Measurements from ENCODE around the gene PDE4C.
"Not testable (repeated sequence)": the region's sequence is repeated elsewhere in the genome, so short reads cannot be mapped to it uniquely, and the experiment has no call there.

PDE4C gene

DNA sequence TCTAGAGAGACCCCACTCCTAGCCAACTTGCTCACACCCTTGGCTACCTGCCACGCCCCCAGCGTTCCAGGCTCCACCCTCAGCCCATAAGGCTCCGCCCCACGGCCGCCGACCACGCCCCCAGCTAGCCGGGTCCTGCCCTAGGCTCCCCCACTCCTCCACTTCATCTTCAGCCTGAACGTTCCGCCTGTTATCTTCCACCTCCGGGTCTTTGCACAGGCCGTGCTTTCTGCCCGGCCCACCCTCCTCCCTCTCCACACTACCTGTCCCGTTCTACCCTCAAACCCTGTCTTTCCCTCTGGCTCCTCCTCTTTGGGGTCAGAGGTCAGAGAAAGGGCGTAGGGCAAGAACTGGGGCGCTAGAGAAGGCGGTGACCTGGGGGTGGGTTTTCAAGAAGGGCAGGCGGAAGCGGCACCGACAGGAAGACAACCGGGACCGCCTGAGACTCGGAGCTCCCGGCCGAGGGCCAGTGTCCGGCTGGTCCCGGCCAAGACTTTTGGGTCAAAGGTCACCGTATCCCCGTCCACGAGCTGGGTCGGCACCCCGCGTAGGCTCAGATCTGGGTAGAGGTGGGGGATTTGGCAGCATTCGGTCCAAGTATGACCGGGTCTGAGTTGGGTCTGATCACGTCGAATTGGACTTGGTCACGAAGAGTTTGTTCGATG lies 2.2 kb downstream of the PDE4C start:
- DNase-seq (ENCODE audit: low read depth in 2 of 2) = peak in 1 of 2 donors; percentile 43

DNA sequence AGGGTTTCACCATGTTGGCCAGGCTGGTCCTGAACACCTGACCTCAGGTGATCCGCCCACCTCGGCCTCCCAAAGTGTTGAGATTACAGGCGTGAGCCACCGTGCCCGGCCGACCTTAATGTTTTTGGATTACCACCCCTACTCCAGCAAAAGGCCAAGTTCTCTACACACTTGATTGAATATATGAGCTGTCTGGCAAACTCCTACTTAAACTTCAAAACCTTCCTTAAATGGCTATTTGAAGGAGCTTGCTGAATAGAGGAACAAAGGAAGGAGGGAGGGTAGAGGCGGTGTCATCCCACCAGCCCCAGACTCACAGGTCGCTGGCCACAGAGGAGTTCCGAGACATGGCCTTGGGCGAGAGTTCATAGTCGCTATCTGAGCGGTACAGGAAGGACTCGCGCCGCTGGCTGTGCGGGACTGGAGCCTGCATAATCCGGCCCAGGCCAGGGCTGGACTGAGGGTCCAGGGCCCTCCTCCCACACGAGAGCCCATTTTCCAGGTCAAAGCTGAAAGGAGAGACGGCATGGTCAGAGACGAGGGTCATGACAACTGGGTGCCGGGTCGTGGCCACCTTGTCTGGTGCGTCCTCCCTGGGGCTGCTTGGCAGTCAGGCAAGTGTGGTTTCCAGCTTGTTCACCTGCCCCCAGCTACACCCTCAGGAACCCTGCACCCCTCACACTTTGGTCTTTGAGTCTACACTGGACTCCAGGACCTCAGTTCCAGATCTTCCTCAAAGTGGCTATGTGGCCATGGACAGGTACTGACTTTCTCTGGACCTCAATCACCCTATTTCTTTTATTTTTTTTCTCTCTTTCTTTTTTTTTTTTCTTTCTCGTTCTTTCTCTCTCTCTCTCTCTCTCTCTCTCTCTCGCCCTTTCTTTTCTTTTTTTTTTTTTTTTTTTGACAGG lies 4.2 kb downstream of the PDE4C start:
- no peak for DNase-seq (ENCODE audit: low read depth in 2 of 2)

DNA sequence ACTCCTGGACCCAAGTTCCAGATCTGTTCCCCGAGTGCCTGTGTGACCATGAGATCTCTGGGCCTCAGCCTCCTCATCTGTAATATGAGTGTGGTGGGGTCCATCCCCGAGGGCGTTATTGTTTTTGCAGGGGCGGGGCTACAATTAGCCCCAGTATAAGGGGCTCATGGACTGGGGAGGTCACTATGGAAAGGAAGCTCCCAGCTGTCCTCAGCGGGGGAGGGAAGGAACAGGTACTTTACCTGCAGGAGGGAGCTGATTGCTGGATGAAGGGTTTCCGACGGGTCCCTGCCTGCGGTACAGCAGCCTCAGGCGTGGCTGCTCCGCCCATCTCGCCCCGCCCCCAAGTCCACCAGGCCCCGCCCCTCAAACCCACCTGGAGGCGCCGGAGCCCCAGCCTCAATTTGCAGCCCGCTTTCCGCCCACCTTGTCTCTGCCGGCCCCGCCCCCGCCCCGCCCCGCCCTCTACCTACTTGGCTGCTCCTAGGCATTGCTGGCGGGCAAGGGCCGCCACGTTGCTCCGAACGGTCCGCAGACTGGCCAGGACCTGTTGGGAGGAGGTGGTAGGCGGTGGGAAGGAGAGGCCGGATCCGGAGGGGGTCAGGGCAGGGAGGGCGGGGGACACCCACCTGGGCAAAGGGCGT lies 5.5 kb downstream of the PDE4C start:
- DNase-seq (ENCODE audit: low read depth in 2 of 2) = no peak

DNA sequence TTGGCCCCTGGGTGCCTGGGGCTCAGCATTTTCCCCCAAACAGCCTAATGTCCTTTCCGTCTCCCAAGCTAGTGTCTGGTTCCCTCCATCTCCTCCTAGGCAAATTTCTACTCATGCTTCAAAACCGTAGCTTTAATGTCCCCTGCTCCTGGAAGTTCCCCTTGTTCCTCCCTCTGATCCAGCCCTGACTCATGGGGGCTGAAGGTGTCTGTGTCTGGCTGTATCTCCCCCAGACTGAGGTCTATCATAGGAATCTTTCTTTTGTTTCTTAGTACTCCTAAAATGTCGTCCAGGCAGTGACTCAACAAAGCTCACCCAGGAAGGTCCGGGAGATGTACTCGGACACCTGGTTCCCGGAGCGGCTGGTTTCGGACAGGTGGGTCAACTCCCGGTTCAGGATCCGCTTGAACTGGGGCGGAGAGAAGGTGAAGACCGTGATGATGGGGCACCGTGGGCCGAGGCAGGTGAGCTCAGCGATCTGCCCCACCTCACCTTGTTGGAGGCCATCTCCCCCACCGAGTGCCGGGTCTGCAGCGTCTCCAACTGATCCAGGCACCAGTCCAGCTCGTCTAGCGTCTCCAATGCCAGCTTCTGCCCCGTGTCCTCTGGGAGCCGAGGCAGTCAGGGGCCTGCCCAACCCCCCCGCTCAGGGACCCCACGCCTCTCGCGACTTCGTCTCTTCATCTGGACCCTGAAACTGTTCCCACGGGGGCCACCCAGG lies 6.2 kb downstream of the PDE4C start:
- DNase-seq (ENCODE audit: low read depth in 2 of 2) = no peak

DNA sequence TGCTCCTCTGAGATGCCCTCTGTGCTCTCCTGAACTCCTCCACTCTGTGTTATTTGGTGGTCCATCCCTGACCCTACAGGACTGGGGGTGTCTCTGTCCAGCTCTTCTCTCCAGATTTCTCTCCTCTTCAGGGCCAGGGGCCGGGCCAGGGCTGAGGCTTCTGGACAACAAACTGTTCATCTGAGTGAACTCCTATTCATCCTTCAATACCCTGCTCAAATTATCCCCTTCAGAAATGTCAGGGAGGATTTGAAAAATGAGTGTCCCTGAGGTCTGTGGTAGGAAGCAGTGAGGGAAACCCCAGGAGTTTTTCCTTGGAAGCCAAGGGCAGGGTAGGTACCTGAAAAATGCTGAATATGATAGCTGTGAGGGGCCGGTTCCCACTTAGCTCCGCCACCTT lies 7.6 kb downstream of the PDE4C start:
- DNase-seq (ENCODE audit: low read depth in 2 of 2) = no peak

DNA sequence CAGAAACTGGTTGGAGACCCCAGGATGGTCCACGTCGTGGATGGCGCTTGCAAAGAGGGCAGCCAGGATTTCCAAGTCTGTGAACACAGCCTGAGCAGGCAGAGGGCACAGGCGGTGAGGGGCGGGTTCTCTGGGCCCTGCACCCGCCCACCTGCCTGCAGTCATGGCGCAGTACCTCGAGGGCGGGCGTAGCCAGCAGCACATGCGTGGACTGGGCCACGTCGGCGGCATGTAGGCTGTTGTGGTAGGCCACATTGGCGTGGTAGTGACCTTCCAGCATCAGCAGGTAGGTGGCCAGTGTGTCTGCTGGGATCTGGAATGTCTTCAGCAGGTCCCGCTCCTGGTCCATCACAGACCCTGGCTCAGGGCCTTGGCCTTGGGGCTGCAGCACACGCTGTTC lies 8.1 kb downstream of the PDE4C start:
- no peak for DNase-seq (ENCODE audit: low read depth in 2 of 2)

DNA sequence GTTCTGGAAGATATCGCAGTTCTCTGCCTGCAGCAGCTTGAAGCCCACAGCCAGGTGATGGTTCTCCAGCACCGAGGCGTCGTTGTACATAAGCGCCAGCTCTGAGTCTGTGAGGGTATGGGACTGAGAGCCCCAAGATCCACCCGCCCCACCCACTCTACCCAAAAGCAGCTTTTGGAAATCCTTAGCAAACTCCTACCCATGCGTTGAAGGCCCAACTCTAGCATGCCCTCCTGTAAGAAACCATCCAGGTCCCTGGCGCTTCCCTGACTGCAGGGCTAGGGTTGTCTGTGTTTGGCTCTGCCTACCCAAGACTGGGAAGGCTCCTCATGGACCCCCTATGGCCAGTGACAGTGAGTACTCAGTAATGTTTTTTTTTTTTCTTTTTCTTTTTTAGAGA lies 9.4 kb downstream of the PDE4C start:
- no peak for DNase-seq (ENCODE audit: low read depth in 2 of 2)

DNA sequence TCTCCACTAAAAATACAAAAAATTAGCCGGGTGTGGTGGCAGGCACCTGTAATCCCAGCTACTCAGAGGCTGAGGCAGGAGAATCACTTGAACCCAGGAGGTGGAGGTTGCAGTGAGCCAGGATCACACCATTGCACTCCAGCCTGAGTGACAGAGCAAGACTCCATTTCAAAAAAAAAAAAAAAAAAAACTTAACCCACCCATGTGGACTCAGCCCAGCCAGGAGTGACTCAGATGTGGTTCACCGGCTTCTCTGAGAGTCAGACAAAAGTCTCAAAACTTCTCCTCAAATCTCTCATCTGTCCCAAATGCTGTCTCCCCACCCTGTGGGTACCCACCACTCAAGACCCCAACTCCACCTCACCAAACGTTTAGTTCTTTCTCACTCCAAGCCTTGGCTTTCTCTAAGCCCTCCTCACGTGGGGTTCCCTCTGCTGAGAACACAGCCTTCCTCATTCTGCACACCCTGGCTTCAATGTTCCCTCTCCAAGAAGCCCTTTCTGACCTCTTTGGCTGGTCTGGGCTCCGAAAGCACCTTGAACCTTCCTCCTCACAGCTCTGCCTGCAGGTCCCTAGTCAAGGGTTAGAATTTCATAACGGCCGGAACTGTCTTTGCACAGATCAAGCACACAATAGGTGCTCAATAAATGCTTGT lies 11.3 kb downstream of the PDE4C start:
- no peak for DNase-seq (ENCODE audit: low read depth in 2 of 2)

DNA sequence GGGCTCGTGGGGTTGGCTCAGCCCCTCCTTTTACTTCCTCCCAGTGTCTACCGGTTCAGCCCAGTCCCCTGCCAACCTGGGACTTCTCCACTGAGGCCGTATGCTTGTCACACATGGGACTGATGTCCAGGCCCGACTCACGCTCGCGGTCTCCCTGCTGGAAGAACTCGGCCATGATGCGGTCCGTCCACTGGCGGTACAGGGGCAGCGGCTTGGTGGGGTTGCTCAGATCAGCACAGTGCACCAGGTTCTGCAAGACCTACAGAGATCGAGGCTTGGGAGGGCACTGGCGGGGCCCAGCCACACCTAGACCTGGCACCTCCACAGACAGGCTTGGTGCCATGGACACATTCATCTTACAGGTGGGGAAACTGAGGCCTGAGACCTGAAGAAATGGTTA lies 14.6 kb downstream of the PDE4C start:
- DNase-seq (ENCODE audit: low read depth in 2 of 2) = no peak

DNA sequence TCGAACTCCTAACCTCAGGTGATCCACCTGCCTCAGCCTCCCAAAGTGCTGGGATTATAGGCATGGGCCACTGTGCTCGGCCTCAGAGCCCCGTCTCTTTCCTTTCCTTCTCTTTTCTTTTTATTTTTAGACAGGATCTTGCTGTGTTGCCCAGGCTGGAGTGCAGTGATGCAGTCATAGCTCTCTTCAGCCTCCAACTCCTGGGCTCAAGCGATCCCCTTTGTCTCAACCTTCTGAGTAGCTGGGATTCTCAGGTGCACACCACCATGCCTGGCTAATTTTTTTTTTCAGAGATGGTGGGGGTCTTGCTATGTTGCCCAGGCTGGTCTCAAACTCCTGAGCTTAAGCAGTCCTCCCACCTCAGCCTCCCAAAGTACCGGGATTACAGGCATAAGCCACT lies 16.3 kb downstream of the PDE4C start:
- not testable (repeated sequence) for DNase-seq (ENCODE audit: low read depth in 2 of 2)

DNA sequence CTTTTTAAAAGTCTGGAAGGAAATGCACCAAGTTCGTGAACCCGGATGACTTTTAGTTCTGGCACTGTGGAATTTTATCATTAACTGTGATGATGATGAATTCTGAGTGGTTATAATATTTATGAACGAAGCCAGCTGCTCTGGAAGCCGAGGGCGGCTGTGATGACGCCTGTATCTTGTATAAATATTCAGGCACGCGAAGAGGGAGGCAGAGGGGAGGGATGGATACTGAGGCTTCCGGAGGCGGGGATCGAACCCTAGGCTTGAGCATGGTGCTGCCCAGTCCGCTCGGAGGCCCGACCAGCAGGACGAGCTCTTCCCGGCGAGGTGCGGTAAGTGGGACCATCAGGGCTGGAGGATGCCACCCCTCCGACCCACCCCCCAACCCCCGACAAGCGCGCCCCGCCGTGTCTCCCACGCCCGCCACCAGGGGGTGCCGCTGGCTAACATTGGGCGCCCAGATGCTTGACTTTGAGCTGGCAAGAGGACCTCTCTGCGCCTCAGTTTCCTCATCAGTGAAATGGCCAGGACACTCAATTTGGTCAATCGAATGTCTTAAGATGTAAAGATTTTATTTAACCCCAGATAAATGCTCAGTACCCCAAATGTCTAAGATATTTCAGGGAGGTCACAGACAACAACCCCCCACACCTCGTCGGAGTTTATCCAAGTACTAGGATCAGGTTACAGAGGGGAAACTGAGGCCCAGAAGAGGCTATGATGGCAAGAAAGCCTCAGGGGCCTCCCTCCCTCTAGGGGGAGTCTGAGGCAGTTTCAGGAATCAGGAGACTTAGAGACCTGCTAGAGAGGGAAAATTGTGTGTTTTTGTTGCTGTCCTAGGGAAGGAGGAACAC lies 17.9 kb downstream of the PDE4C start:
- no peak for DNase-seq (ENCODE audit: low read depth in 2 of 2)

DNA sequence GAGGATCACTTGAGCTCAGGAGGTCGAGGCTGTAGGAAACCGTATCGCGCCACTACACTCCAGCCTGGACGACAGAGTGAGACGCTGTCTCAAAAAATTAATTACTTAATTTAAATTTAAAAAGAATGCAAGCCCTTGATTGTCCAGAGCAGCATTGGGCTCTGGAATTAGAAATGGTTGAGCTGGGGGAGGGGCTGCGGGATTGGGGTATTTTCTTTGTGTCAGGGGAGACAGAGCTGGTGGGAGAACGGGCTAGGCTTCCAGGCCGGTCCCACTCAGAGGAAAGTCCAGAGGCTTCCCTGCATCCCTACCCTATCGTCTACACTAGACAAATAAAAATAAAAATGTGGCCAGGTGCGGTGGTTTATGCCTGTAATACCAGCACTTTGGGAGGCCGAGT lies 20.2 kb downstream of the PDE4C start:
- no peak for DNase-seq (ENCODE audit: low read depth in 2 of 2)

DNA sequence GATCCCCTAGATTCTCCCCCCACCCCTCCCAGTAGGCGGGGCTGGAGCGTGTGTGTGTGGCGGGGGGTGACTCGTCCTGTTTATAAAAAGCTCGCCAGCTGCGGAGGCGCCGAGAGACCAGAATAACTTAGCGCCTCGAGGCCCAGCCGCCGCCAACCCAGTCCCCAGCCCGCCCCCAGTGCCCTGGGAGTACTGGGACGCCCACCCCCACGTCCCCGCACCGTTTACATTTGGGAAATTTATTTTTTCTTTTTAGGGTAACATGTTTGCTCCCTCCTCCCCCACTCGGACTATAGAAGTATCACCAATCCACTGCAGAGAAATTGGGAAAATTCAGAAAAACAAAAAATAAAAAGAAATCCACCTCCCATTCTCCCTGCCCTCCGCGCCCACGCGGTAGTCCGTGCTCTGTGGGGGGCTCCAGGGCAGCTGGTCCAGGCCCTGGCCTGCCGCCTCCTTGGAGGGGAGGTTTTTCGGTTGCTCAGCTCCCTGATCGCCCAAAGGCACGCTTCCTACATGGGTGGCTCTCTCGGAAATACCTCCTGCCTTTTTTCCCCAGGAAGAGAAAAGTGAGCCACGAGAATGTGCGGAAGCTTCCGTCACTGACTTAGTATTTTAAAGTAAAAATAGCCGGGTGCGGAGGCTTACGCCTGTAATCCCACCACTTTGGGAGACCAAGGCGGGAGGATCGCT lies 20.9 kb downstream of the PDE4C start:
- DNase-seq (ENCODE audit: low read depth in 2 of 2) = no peak

DNA sequence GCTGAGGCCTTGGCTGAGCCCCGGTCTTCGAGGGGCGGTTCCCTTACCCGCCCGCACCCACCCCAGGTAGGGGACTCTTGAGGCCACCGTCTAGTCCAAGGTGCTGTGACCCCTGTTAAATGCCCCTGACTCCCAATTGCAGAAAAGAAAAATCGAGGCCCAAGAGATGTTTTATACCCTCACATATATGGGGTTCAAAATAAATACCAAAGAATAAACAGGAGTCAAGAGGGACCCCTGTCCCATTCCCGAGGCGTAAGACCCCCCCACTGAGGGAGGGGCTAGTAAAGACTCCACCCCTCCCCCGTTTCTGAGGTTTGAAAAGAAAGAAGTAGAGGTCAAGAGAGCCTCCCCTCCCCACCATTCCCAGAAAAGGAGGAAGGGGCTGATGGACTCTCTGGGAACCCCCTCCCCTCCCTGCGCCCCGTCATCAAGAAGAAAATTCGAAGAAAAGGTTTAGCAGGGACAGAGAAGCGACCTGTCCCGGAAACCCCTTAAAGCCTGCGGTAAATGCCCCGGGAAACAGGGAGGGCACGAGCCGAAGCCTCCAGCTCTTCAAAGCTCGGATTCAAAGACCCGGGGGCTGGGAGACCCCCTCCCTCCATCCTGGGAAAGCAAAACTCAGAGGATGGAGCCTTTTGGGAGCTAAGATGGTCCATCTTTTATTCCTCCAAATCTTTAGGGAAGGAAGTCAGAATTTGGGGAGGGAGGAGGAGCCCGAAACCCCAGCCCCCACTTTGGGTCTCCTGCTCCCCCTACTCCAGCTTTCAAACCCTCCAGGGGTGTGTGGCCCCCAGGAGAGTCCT lies 21.6 kb downstream of the PDE4C start:
- no peak for DNase-seq (ENCODE audit: low read depth in 2 of 2)

DNA sequence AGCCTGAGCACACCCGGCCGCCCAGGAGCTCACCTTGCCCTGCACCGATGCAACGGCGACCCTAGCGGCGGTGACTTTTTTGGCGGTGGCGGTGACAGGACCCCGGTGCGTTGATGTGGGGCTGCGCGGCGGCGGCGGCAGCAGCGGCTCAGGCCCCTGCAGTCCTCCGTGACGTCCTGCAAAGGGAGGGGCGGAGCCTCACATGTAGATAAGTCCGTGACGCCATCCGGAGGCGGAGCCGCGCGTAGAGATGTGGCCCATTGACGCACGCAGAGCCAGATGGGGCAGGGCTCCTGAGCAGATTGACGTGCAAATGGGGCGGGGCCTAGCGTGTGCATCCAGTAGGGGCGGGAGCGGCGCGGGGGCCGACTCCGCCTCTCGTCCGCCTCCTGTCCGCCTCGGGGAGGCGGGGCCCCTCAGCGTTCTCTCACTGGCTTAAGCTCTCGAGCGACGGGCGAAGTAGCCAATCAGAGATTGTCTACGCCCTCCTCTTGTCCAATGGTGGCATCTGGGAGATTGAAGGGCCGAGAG lies 22.3 kb downstream of the PDE4C start, which contains the start of gene RAB3A:
Gene RAB3A, minus strand, starts transcription at position 180 of the 531 bp plus-strand sequence. CDS start 1,302 bp downstream, outside the sequence.
- DNase-seq (ENCODE audit: low read depth in 2 of 2) = peak; percentile 99 to 100

DNA sequence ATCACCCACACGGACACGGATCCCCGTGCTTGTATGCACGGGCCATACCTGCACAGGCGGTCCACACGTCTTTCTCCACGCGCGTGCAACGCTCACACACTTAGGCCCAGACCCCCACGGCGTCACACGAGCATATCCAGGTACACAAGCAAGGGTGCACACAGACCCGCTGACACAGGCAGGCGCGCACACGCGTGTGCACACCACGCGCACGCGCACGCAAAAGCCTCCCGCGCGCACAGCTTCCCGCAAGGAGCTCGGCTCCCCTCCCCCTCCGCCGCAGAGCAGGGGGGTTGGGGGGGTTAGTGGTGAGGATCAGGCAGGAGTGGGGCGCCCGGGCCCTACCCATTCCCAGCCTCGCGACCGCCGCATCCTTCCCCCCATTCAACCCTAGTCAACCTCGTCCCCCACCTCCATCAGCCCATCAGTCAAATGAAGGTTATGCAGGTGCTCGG lies 22.8 kb downstream of the PDE4C start:
- no peak for DNase-seq (ENCODE audit: low read depth in 2 of 2)

DNA sequence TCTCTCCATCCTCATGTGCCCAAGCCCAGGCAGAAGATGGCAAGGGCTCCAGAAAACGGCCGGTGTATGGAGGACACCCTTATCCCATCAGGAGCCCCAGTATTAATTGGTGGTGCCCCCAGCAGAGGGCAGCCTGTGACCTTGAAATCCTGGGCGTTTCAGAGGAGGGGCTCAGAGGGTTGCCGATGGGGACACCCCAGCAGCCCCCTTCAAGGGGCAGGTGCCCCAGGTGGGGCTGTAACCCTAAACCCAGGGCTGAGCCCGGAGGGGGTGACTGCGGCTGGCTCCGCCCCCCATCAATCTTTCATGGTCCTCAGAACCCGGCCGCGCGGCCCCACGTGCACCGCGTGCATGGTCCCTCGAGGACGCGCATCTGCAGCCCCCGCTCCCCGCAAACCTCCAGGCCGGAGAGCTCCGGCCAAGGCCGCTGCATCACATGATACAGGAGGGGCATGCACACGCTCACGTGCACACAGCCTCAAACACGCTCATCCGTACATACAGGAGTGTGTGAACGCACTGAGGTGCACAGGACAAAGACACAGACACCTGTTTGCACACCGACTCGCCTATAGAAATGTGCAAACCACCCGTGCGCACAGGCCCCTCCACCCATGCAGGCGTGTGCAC lies 23.3 kb downstream of the PDE4C start:
- no peak for DNase-seq (ENCODE audit: low read depth in 2 of 2)

DNA sequence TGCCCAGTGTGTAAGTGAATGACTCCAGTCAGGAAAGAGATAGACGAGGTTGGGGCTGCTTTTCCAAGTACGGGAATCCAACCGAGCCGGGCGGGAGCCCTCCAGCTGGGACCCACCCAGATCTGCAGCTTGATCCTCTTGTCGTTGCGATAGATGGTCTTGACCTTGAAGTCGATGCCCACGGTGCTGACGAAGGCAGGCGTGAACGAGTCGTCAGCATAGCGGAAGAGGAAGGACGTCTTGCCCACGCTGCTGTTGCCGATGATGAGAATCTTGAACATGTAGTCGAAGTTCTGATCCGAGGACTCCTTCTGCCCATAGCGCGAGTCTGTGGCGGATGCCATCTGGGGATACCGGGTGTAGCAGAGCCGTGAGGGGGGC lies 23.9 kb downstream of the PDE4C start:
- no peak for DNase-seq (ENCODE audit: low read depth in 2 of 2)
